ENCODE results near the gene AFP.

DNA sequence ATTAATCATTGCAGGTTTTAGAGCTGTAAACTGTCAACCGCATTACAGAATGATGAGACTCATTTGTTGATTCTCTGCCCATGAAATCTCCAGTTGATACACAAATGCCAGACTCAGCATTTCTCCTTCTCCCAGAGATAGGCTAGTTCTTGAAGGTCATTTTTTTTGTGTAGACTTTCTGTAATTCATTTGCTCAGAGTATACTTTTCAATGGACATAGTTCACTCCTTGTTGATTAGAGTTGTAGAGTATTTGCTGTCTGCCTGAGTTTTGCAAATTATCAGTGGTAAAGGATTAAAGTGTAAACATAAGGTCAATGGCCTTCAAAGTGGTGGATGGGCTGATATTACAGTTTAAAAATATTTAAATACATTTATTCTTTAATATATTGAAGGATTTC lies 47.1 kb upstream of the AFP start:
- TF ChIP-seq, protein P1, sequence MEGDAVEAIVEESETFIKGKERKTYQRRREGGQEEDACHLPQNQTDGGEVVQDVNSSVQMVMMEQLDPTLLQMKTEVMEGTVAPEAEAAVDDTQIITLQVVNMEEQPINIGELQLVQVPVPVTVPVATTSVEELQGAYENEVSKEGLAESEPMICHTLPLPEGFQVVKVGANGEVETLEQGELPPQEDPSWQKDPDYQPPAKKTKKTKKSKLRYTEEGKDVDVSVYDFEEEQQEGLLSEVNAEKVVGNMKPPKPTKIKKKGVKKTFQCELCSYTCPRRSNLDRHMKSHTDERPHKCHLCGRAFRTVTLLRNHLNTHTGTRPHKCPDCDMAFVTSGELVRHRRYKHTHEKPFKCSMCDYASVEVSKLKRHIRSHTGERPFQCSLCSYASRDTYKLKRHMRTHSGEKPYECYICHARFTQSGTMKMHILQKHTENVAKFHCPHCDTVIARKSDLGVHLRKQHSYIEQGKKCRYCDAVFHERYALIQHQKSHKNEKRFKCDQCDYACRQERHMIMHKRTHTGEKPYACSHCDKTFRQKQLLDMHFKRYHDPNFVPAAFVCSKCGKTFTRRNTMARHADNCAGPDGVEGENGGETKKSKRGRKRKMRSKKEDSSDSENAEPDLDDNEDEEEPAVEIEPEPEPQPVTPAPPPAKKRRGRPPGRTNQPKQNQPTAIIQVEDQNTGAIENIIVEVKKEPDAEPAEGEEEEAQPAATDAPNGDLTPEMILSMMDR (conservative IDR thresholded peaks at IDR 0.05; ENCODE audit: low read depth, low read length): no peak
- TF ChIP-seq EZH2phosphoT487 (IDR thresholded peaks at IDR 0.05; ENCODE audit: borderline replicate concordance, low read length) (no peak), EZH2 (IDR thresholded peaks at IDR 0.05; ENCODE audit: low read length, unreplicated experiment) (no peak)

All from PC-3 (cell line).